Sigmoid colon (tissue), 7 donors: ENCODE data around the gene WNK1. TPM values are rescaled to one million over a fixed set of nuclear protein-coding genes. Genes with fewer than 3 reads are reported as not detected.

Experiments
- DNase-seq: peaks from one replicate; pipeline ENCODE4 v3.0.0-alpha.2; 2019
- H3K27ac ChIP-seq, 4 donors: fragments of 200-600 bp; sonication (generic); one replicate each; pipeline ENCODE4 v1.5.1; 2016 to 2019; ENCODE audit warnings: mild to moderate bottlenecking in 1 of 4
- H3K27me3 ChIP-seq, 3 donors: fragments of 200-600 bp; sonication (generic); one replicate each; pipeline ENCODE4 v1.5.1; 2019; ENCODE audit warnings: mild to moderate bottlenecking in 1 of 3
- H3K36me3 ChIP-seq, 4 donors: fragments of 200-600 bp; sonication (generic); one replicate each; pipeline ENCODE4 v1.5.1; 2016 to 2019
- H3K4me1 ChIP-seq, 4 donors: fragments of 200-600 bp; sonication (generic); one replicate each; pipeline ENCODE4 v1.5.1; 2017 to 2019
- H3K4me3 ChIP-seq, 4 donors: fragments of 200-600 bp; sonication (generic); one replicate each; pipeline ENCODE4 v1.5.1; 2017 to 2019; ENCODE audit warnings: mild to moderate bottlenecking in 2 of 4, moderate library complexity in 1 of 4
- H3K9me3 ChIP-seq, 4 donors: fragments of 200-600 bp in 3 of 4; sonication (generic) in 3 of 4; one replicate each; pipeline versions ENCODE4 v1.5.1 to v1.6.1; 2013 to 2019
- CTCF ChIP-seq, 4 experiments: fragments of 450-650 bp in 3 of 4; fragments of 200-600 bp in 1 of 4; IDR thresholded peaks; one replicate each; pipeline ENCODE4 v1.5.1; 2016 to 2019; ENCODE audit warnings: antibody characterized with exemption in 4 of 4, mild to moderate bottlenecking in 3 of 4, moderate library complexity in 2 of 4
- EP300 ChIP-seq, 4 donors: sonication (generic); formaldehyde crosslinking; IDR thresholded peaks; one replicate each; pipeline ENCODE4 v1.6.1; 2017; ENCODE audit warnings: antibody characterized with exemption in 4 of 4
- POLR2A ChIP-seq, 2 donors: fragments of 450-650 bp; IDR thresholded peaks; one replicate each; pipeline ENCODE4 v1.6.1; 2016; ENCODE audit warnings: antibody characterized with exemption in 2 of 2, mild to moderate bottlenecking in 2 of 2, moderate library complexity in 2 of 2
- POLR2AphosphoS5 ChIP-seq, 4 donors: sonication (generic); formaldehyde crosslinking; IDR thresholded peaks; one replicate each; pipeline ENCODE4 v1.6.1; 2017; ENCODE audit warnings: antibody characterized with exemption in 4 of 4
- WGBS, 2 donors: extraction: QIAGEN DNeasy Blood & Tissue Kit; methylation state at CpG; one replicate each; pipeline ENCODE4 v1.1.7; 2013; 5-methylcytosine and 5-hydroxymethylcytosine counted together
- intact Hi-C: fragments of 100-400 bp; cut with DNase I; formaldehyde crosslinking; loops from one replicate; pipeline ENCODE4 v1.15.1; 2023
- polyA plus RNA-seq, 3 donors: library from polyadenylated mRNA; stranded (reverse); fragments of 200-250 nt; gene quantifications; one replicate each; pipeline ENCODE4 v1.2.3, GENCODE V29; 2013
- total RNA-seq, 4 donors: library from RNA; depleted of rRNA; stranded (reverse); fragments of >200 nt; gene quantifications; one replicate each; pipeline ENCODE4 v1.1.0, GENCODE V29; 2016
- donor health status: healthy with polysubstance abuse.
- donor health status: Bipolar disorder and iron deficiency.
- donor health status: healthy.

The WNK1 gene
- total and polyA plus RNA-seq, 7 donors: 13.2 to 146 (median 73.6) TPM

GRCh38 chr12:897386-897785, 145.0 kb downstream of the WNK1 start:
- Histone ChIP-seq H3K27me3 (no peaks in the 10 kb centered on the region), H3K36me3 (peaks cover 37 to 99% (median 40%) of the 10 kb centered on the region in 4 donors), H3K9me3 (no peaks in the 10 kb centered on the region), H3K27ac (no peak overlapping the region), H3K4me1 (no peaks in the 10 kb centered on the region), H3K4me3 (no peak overlapping the region)
- WGBS, 2 donors: 87 to 96% methylated on average over 4 of the region's 4 CpGs
- intact Hi-C loops: no loop called here
- no peak for DNase-seq
- no peak for TF ChIP-seq POLR2AphosphoS5 (IDR thresholded peaks at IDR 0.05)
- no peak for TF ChIP-seq CTCF (IDR thresholded peaks at IDR 0.05)
- no peak for TF ChIP-seq EP300 (IDR thresholded peaks at IDR 0.05)

GRCh38 chr12:902581-902980, 150.2 kb downstream of the WNK1 start:
- Histone ChIP-seq H3K36me3 (peaks cover 17 to 96% (median 46%) of the 10 kb centered on the region in 4 donors), H3K27me3 (no peaks in the 10 kb centered on the region), H3K9me3 (no peaks in the 10 kb centered on the region), H3K4me1 (no peaks in the 10 kb centered on the region), H3K27ac (no peak overlapping the region), H3K4me3 (no peak overlapping the region)
- intact Hi-C loops: no loop called here
- no peak for TF ChIP-seq POLR2AphosphoS5 (IDR thresholded peaks at IDR 0.05)
- TF ChIP-seq POLR2A (IDR thresholded peaks at IDR 0.05): no peak
- no peak for TF ChIP-seq CTCF (IDR thresholded peaks at IDR 0.05)
- no peak for TF ChIP-seq EP300 (IDR thresholded peaks at IDR 0.05)
- DNase-seq: no peak
- WGBS, 2 donors: 71 to 87% methylated on average over 3 of the region's 3 CpGs

- no peaks in the 10 kb centered on the region for H3K4me1 ChIP-seq
- intact Hi-C loops: no loop called here
- no peak for TF ChIP-seq CTCF (IDR thresholded peaks at IDR 0.05)
- TF ChIP-seq EP300 (IDR thresholded peaks at IDR 0.05): no peak
- no peak for TF ChIP-seq POLR2AphosphoS5 (IDR thresholded peaks at IDR 0.05)
- no peak for TF ChIP-seq POLR2A (IDR thresholded peaks at IDR 0.05)
- H3K27me3 ChIP-seq: no peaks in the 10 kb centered on the region
- no peak for DNase-seq
- H3K36me3 ChIP-seq: peaks cover 17 to 96% (median 49%) of the 10 kb centered on the region in 4 donors
- H3K4me3 ChIP-seq: no peak overlapping the region
- H3K27ac ChIP-seq: no peak overlapping the region
- H3K9me3 ChIP-seq: no peaks in the 10 kb centered on the region
- 85 to 87% methylated on average over 5 of the region's 5 CpGs for WGBS, 2 donors
Observed at GRCh38 chr12:903055-903454, 150.7 kb downstream of the WNK1 start.

GRCh38 chr12:904010-904414, 151.6 kb downstream of the WNK1 start:
- H3K9me3 ChIP-seq: no peaks in the 10 kb centered on the region
- H3K27me3 ChIP-seq: no peaks in the 10 kb centered on the region
- no peak overlapping the region for H3K4me3 ChIP-seq
- peaks cover 23 to 97% (median 57%) of the 10 kb centered on the region in 4 donors for H3K36me3 ChIP-seq
- intact Hi-C loops: no loop called here
- no peaks in the 10 kb centered on the region for H3K4me1 ChIP-seq
- no peak overlapping the region for H3K27ac ChIP-seq
- TF ChIP-seq EP300 (IDR thresholded peaks at IDR 0.05) (no peak), POLR2AphosphoS5 (IDR thresholded peaks at IDR 0.05) (no peak), POLR2A (IDR thresholded peaks at IDR 0.05) (no peak), CTCF (IDR thresholded peaks at IDR 0.05) (no peak)
- 85 to 91% methylated on average over 5 of the region's 5 CpGs for WGBS, 2 donors
- DNase-seq: no peak
